HG02943 (cell line): ENCODE results near the gene SOX5.

ENCODE experiments used
- ATAC-seq: cut with Tn5 transposase; IDR thresholded peaks from one replicate; pipeline ENCODE4 v1.9.1; 2021; ENCODE audit warnings: mild to moderate bottlenecking, low read depth, moderate library complexity; ENCODE audit not compliant: unreplicated experiment

Gene SOX5

DNA sequence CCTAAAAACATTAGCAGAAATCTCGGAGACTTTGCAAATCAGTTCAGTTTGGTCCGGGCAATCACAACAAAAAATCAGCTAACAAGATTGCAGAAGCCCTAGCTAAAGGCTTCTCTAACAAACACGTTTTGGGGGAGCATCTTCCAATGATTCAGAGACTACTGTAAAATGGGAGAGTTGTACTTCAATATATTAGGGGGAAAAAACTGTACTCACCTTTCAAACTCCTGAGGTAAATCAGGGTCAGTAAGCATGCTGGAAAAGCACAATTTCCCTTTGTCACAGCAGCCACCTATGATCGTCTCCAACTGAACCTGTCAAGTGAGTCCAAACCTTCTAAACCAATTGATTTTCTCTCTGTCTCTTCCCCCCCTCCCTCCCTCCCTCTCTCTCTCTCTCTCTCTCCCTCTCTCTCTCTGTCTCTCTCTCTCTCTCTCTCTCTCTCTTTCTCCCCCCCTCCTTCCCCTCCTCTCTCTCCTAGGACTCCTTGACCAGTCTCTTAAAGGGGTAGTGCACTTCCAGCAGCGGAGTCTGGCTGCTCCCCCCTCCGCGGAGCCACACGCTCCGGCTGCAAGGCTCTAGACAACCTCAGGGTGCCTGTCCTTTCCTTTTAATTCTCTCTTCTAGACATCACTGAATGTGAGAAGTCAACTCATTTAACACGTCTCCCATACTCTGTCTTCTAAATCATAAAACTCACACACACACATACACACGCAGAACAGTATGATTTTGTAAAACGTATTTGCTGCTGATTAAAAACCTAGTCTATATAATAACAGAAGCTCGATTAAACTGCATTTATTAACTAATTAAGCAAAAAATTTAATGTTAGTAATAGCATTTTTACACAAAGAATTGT, at the start of gene SOX5:
Gene SOX5 (minus strand): TSS at position 323 of the 862 bp plus-strand sequence. CDS start 69 bp downstream, at position 254.
- peak; percentile 47 for ATAC-seq

DNA sequence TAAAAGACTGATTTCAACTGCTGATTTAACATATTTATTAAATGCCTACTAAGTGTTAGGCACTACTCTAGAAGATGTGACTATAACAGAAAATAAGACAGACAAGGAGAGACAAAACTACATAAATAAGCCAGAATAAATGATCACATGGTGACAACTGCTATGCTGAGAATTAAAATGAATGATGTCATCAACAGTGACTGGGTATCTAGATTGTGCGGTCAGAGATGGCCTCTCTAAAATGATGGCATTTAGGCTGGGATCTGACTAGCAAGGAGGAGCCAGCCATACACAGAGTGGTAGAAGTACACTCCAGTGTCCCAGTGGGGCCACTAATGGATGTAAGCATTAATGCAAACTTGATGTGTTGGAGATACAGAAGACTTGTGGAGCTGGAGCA, 37.6 kb upstream of the SOX5 start:
- no peak for ATAC-seq

DNA sequence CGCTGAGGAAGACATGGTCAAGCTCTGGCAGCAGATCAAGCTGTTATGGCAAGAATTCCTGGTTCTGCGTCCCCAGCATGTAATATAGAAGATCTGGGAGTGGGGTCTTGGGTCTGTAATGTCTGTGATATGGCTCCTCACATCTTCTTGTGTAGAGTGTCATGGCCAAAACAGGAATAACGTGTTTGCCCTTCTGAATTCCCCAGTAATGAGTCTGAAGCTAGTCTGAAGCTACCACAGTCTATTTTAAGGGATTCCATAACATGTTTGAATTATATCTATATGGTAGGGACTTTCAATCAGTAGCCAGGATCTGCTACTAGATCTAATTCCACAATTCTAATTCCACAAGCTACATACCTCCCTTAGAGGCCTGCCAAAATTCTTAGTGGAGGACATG, 31.4 kb upstream of the SOX5 start:
- no peak for ATAC-seq

DNA sequence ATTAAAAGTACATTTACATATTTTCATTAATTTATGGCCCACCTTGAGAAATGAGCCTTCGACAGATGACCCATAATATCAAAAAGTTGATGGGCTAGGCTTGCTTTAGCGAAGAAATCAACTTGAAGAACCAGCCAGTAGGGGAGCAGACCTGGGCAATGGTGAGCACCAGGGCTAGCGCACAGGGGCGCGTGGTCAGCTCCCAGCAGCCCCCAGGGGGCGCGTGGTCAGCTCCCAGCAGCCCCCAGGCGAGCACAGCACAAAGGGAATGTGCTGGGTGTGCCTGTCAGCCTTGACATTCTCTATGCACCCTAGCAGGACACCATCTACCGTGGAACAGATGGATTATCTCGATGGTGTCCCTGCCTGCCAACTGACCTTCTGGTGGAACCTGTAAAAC, 15.3 kb upstream of the SOX5 start:
- ATAC-seq, result no peak

DNA sequence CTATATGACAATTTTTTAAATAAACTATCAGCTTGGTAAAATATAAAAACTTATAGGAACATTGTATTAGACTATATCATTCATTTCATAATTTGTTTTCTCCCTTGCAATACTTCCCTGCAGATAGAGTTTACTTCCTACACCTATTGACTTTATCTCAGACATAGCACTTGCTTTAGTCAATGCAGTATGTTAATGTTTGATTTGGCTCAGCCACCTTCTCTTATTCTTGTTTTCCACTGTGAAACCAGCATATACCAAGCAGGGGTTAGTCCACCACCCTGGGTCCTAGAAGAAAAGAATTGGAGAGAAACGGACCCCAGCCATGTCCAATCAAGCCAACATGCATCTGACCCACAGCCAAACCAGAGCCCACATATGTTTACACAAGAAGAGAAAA, 10.4 kb upstream of the SOX5 start:
- no peak for ATAC-seq

DNA sequence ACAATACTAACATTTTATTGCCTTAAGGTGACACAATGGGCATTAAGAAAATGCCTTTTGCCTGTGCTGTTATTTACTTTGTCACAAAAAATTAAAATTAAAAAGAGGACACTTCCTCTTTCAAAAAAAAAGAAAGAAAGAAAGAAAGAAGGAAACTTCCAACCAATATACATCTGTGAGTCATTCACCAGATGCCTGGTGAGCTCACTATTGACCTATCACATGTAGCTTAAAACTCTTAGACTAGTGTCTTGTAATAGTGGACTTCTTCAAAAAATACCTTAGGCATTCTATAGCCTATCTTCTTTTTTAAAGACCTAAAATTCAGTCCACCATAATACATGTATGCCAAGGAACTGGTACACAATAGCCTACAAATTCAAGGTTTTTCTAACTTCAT, 4.9 kb upstream of the SOX5 start:
- ATAC-seq, result no peak

DNA sequence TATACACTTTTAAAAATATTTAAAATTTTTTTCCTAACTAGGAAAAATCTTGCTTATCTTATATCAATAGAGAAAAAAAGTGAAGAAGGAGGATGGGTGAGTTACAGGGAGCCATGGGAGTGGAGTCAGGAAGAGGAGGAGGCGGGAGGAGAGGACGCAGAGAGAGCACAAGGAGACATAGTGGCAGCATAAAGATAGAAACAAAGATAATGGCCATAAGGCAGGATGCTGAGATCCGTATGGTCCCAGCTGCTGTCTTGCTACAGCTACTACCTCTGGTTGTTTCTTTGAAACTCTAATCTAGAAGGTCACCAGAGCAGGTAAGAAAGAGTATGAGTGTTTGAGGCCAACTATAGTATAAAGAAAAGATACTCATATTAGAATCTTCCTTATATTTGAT, 2.6 kb upstream of the SOX5 start:
- ATAC-seq, result no peak

DNA sequence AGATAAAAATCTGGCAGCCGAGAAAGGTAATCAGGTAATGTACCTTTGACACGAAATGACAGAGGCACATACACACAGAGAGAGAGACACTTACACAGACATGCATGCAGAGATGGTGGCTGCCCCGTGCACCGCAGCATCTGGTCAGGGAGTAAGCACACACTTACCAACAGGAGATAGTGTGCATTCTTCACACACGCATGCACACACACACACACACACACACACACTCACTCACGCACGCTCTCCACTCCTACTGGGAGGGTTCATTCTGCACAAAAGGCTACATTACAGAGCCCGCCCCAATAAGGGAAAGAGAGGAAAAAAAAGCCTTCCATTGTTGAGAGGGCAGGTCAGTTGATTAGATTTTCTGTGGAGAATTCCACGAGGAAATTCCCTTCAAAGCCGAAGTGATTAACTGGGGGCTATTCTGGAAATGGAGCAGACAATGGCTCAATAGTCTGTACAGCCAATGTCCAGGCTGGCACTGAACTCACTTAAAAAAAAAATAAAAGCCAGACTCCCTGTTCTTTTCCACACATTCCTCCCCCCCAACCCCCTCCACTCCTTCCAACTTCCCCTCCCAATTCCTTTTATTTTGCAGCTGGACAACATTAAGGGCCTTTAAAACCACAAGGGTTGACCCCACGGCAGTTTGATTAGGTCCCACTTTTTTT, 1.4 kb upstream of the SOX5 start:
- ATAC-seq, result no peak

DNA sequence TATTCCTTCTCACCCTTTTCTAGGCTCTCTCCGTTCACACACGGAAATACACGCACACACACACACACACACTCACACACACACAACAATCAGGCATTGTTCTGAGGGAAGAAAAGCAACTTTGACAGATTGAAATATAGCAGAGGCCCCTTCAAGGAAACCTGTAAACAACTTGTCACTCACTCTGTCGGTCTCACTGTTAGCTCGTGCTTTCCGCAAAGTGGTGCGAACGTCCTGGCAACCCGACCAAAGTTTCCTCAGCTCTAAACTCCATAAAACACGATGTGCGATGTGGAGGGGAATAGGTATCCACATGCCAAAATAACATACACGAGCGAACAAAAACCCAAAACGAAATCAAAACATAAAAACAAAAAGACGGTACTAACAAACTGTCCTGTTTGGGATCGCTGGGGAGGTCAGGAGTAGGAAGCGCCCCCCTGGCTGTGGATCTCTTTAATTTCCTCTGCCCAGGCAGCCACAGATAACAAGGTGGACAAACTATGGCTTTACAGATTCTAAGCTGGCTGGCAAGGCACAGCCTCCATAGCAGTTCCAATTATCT, 822 bp upstream of the SOX5 start:
- ATAC-seq, result no peak

DNA sequence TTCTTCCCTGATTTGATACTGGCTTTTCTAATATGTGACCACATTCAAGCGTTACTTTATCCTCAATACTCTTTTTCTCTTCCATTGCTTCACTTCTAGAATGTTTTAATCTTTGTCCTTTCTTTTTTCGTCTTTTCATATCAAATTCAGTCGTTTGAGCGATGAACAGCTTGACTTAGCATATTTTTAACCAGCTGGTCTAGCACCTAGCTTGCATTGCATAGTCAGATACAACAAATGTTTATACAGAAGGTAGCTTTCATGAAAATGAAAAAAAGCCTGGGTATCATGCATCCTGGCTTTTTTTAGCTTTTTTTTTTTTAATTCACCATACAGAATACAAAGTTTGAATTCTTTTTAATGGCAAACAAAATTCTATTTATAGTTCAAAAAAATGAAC, 1.2 kb downstream of the SOX5 start:
- no peak for ATAC-seq

DNA sequence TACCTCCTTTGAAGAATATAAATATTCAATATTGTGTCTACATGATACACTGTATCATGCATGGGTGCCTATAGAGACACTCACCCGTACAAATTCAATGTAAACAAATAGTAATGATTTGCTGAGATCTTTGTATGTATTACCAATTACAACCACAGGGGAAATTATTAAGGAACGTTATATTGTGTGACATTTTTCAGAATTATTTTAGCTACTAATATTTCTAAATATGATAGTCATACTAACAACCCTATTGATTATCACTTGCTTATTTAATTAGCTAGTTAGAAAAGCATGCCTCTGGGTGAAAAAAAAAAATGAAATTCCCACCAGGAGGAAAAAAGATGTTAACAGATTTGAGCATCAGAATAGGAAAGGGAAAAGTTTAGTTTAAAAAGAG, 2.1 kb downstream of the SOX5 start:
- no peak for ATAC-seq

DNA sequence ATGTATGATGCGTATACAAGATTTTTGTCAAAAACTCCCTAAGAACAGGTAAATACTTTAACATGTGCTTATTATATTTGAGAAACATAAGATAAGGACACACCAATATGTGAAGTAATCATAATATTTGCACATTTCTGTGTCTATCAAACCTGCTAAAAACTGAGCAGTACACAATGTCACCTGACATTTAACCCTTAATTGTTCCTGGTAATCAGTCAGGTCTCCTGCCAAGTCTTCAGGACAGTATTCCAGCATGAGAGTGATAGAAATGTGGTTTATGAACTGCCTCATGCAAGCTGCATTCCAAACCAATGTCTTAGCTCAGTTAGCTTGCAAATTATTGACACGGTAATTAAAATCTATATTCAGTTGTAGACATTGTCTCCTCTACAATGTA, 4.2 kb downstream of the SOX5 start:
- no peak for ATAC-seq

DNA sequence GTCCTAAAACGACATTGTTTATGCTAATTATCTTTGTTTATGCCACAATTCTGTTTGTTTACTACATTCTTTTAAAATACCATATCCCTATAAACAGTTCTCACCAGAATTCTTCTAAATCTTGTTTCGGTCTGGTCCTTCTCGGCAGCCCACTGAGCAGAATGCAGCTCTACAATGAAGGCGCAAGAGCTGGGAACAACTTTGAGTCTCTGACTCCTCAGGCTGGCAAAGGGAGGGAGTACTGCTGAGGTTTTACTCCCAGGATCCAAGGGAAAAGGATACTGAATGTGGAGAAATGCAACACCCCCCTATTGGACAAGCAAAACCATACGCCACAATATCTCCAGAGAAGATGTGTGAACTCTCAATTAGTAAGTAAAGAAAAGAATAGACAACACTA, 5.4 kb downstream of the SOX5 start:
- no peak for ATAC-seq

DNA sequence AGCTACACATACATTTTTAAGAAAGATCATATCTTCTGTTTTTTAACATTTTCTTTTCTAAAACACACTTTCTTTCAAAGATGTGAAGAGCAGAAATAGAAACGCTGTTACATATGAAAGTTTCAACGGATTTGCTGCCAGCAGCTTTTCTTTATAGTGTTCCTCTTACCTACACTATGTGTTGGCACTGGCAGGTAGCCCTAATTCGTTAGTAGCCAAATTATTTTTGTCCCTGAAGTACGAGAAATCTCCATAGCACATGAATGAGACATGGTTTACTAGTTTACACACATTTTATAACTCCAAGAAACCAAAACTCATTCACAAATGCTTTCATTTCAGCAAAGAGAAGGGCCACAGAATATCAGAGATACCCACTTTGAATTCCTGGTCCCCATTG, 6.6 kb downstream of the SOX5 start:
- no peak for ATAC-seq

DNA sequence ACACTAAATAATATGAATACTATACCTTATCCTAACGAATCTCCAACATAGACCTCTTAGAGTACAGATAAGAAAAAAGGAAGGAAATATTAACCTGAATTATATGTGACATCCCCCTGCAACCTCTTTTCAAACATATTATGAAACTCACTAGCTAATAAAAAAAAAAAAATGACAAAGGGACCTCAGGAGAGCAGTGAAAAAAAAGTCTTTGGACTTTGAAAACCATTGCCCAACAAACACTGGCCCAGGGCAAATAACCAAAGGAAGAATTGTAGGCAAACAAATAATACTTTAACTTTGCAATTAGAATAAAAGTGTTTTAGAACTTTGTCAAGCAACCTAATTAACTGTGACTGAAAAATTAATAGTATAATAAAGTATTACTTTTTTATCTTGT, 7.7 kb downstream of the SOX5 start:
- no peak for ATAC-seq

DNA sequence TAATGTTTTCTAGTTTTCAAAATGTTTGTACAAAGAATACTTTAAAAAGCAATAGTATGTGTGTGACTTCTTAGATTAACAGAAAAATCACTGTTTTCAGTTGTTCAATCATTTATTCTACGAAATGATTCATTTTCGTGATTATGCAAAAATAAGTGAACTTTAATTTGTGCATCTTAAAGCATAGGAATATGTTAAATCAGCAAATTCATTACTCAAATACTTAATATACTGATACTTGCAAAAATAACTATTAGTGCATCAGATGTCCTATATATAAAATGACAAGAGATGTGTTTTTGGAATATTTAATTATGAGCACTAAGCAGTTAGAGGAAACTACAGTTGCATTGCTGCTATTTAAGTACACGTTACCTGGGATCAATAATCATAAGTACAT, 11.0 kb downstream of the SOX5 start:
- no peak for ATAC-seq

DNA sequence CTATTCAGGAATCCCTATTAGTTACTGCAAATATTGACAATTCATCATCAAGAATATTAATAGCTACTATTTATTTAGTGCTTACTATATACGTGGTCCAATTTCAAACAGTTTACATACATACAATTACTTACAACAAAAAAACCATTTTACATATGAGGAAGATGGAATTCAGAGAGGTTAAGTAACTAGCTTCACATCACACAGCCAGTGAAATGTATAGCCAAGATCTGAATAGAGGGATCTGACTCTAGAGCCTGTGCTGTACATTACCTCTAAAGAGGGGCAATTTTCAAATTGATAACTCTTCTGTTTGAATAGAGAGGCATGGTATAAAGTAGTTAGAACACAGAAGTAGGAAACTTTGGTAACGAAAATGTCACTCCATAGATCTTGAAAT, 18.3 kb downstream of the SOX5 start:
- no peak for ATAC-seq

DNA sequence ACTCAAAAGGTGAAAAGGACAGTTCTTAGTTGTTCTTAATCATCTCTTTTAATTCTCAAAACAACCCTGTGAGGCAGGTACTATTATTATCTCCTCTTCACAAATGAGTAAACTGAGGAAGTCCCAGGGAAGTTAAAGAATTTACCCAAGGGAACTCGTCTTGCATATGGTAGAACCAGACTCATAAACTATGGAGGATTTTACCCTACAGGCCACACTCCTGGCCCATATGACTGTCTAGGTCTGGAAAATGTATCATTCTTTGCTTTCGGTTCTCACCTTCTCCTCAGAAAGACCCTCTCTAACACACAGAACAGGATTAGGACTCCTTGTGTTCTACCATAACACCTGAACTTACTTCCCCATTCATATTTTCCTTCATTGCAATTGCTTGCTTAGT, 18.9 kb downstream of the SOX5 start:
- ATAC-seq, result no peak

DNA sequence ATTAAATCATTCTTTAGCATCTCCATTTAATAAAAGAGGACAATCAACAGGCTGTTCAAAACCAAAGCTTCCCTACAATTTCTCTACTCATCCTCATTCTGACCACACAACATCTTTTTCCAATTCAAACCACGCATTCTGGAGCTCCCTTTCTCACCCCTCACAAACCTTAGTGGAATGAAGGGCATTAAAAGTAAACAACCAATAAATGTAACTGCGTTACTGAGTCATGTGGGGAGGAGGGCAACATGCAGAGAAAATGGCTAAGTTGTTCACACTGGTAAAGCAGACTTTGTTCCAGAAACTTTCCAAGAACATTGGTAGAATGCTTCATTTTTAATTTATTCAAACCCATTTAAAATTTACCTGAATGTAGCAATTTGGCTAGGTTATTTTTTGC, 19.6 kb downstream of the SOX5 start:
- ATAC-seq, result no peak

DNA sequence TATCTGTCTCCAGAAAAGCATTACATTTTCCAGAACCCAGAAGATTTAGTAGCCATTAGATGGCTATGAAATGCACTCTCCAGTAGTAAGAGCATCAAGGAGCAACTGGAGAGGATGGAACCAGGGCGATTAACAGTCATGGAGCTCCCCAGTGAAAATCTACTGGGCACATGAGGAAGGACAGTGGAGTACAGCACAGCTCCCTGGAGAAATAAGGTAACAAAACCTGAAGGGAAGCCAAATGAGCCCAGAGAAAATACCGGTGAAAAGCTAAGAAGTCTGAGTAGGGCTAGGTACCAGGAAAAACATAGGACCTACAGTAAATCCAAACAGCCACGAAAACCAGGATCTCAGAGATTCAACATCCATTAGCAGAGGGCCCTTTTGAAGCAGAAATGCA, 21.6 kb downstream of the SOX5 start:
- no peak for ATAC-seq

DNA sequence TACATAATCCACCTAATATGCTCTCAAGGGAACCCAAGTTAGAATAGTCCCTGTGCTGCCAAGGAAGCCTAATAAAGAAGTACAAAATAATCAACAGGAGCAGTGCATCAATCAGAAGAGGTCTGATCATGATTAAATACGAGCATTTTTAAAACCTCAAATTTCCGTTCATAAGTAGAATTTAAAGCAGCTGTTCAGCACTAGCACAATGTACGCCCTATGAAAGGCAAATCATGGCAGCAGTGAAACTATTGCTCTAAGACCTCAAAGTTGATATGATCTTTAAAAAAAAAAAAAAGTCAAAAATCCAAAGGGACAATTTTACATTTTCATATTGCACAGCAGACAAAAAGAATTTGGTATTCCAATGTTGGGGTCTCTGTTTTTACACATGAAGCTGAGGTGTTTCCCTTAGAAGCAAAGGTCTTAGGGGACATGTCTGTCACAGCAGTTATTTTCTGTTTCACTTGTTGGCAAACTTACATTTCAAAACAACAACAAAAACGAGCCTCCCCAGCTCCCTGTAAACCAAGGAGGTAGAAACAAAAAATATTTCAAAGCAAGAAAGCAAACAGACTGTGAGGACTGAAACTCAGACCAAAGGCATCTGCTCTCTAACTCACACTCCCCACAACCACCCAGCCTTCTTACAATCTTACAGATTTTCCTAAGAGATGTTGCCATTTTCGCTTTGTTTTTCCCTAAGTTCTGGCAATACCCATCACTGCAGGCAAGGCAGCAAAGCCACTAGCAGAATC, 28.2 kb downstream of the SOX5 start:
- ATAC-seq, result no peak
